ENCODE data around the gene GRIN2D. TPM values are rescaled to one million over a fixed set of nuclear protein-coding genes. Genes with fewer than 3 reads are reported as not detected.

GRIN2D gene
- total RNA-seq, 1 donor from 2014 or later: 0.34 TPM

DNA sequence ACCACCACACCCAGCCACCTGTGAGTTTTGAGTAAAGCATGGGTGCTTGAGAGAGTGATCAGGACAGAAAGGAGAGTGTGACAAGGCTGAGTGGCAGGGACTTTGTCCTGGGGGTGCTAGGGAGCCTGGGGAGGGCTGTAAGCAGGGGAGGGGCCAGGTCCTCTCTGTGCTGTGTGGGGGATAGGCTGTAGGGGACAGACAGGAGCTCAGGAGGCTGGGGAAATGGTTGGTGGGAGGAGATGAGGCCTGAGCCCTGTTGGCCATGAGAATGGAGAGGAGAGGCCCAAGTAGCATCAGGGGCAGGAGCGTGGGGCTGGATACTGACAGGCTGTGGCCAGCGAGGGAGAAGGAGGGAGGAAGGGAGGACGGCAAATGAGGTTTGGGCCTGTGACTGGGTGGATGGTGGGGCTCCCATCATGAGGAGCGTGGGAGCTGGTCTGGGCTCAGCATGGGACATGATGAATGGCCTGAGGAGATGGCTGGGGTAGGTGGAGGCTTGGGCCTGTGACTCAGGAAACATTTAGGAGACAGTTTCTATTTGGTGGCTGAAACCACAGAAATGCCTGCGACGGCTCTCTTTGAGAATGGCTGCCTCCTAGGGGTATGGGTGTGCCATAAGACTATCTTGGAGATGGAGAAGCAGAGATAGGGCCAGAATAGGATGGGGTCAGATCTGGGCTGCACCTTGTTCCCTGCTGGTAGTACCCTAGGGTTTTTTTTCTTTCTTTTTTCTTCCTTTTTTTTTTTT, 25.0 kb downstream of the GRIN2D start:
- H3K27me3 Mint-ChIP-seq: no peaks in the 10 kb centered on the region
- peaks cover 6% of the 10 kb centered on the region for H3K4me1 Mint-ChIP-seq (ENCODE audit: low read depth)
- H3K36me3 Mint-ChIP-seq (ENCODE audit: insufficient read depth): no peaks in the 10 kb centered on the region
- H3K4me3 Mint-ChIP-seq (ENCODE audit: low read depth): no peak overlapping the region
- no peak for DNase-seq (ENCODE audit: low spot score, unreplicated experiment)
- no peaks in the 10 kb centered on the region for H3K9me3 Mint-ChIP-seq (ENCODE audit: low read depth)
- TF ChIP-seq, protein P1, sequence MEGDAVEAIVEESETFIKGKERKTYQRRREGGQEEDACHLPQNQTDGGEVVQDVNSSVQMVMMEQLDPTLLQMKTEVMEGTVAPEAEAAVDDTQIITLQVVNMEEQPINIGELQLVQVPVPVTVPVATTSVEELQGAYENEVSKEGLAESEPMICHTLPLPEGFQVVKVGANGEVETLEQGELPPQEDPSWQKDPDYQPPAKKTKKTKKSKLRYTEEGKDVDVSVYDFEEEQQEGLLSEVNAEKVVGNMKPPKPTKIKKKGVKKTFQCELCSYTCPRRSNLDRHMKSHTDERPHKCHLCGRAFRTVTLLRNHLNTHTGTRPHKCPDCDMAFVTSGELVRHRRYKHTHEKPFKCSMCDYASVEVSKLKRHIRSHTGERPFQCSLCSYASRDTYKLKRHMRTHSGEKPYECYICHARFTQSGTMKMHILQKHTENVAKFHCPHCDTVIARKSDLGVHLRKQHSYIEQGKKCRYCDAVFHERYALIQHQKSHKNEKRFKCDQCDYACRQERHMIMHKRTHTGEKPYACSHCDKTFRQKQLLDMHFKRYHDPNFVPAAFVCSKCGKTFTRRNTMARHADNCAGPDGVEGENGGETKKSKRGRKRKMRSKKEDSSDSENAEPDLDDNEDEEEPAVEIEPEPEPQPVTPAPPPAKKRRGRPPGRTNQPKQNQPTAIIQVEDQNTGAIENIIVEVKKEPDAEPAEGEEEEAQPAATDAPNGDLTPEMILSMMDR (IDR thresholded peaks at IDR 0.05; ENCODE audit: unreplicated experiment): no peak
- H3K27ac Mint-ChIP-seq: peak overlapping the region; percentile 64

DNA sequence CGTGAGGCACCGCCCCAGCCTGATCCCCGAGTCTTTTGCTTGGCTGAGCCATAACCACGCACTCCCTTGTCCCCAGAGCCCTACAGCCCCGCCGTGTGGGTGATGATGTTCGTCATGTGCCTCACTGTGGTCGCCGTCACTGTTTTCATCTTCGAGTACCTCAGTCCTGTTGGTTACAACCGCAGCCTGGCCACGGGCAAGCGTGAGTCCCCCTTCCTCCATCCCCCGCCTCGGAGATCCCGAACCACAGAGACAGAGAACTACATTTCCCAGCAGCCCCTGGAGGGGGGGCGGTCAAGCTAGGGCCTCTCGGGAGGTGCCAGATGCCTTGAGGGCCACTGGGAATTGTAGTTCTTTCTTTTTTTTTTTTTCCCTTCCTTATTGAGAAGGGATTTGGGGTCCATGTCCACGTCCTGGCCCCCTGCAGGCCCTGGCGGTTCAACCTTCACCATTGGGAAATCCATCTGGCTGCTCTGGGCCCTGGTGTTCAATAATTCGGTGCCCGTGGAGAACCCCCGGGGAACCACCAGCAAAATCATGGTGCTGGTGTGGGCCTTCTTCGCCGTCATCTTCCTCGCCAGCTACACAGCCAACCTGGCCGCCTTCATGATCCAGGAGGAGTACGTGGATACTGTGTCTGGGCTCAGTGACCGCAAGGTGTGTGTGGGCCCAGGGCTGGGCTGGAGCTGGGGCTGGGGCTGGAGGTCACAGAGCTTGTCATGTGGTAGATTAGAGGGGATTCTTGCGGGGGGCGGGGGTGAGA, 25.9 kb downstream of the GRIN2D start:
- Mint-ChIP-seq H3K36me3 (ENCODE audit: insufficient read depth) (no peaks in the 10 kb centered on the region), H3K4me3 (ENCODE audit: low read depth) (no peak overlapping the region), H3K27me3 (no peaks in the 10 kb centered on the region), H3K9me3 (ENCODE audit: low read depth) (no peaks in the 10 kb centered on the region), H3K4me1 (ENCODE audit: low read depth) (peaks cover 4% of the 10 kb centered on the region), H3K27ac (no peak overlapping the region)
- TF ChIP-seq, protein P1 (IDR thresholded peaks at IDR 0.05; ENCODE audit: unreplicated experiment): no peak
- no peak for DNase-seq (ENCODE audit: low spot score, unreplicated experiment)

DNA sequence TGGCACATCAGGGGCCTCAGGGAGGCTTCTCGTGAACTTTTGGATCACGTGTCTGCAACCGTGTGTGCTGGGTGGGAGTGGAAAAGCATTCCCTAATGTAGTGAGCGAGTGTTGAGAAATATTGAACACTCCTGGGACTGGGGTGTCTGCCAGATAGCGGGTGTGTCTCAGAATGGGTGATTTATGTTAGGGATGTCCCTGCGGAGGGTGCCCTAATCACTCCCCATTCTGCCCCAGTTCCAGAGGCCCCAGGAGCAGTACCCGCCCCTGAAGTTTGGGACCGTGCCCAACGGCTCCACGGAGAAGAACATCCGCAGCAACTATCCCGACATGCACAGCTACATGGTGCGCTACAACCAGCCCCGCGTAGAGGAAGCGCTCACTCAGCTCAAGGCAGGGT, 28.1 kb downstream of the GRIN2D start:
- no peak overlapping the region for H3K4me3 Mint-ChIP-seq (ENCODE audit: low read depth)
- TF ChIP-seq, protein P1 (IDR thresholded peaks at IDR 0.05; ENCODE audit: unreplicated experiment): no peak

DNA sequence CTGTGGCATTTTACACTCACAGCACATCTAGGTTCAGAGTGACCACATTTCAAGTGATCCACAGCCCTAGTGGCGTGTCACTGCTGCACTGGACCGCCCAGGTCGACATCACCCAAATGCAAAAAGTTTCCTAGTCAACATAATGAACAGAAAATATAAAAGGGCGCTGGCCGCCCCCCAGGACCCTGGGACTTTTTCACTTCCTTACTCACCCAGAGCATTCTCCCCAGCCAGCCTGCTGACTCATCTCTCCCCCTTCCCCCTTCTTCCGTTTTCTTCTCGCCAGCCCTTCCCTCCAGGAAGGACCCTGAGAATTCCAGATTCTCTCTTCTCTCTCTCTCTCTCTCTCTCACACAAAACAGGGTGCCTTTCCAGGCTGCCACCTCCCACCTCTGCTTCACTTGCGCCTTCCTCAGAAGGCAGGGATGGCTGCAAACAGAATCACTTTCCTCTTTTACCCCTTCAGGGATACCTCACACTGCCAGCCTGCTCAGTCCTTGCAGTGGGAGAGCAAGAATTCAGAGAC, 31.3 kb downstream of the GRIN2D start:
- Mint-ChIP-seq H3K36me3 (ENCODE audit: insufficient read depth) (no peaks in the 10 kb centered on the region), H3K27ac (peak overlapping the region; percentile 46), H3K4me3 (ENCODE audit: low read depth) (no peak overlapping the region), H3K27me3 (no peaks in the 10 kb centered on the region), H3K9me3 (ENCODE audit: low read depth) (no peaks in the 10 kb centered on the region), H3K4me1 (ENCODE audit: low read depth) (peaks cover 4% of the 10 kb centered on the region)
- TF ChIP-seq, protein P1 (IDR thresholded peaks at IDR 0.05; ENCODE audit: unreplicated experiment): no peak
- no peak for DNase-seq (ENCODE audit: low spot score, unreplicated experiment)

More for the DNA sequence above, 28.1 kb downstream of the GRIN2D start:
- no peaks in the 10 kb centered on the region for H3K27me3 Mint-ChIP-seq
- no peaks in the 10 kb centered on the region for H3K9me3 Mint-ChIP-seq (ENCODE audit: low read depth)
- DNase-seq (ENCODE audit: low spot score, unreplicated experiment): no peak
- H3K36me3 Mint-ChIP-seq (ENCODE audit: insufficient read depth): no peaks in the 10 kb centered on the region
- H3K4me1 Mint-ChIP-seq (ENCODE audit: low read depth): peaks cover 4% of the 10 kb centered on the region
- no peak overlapping the region for H3K27ac Mint-ChIP-seq

DNA sequence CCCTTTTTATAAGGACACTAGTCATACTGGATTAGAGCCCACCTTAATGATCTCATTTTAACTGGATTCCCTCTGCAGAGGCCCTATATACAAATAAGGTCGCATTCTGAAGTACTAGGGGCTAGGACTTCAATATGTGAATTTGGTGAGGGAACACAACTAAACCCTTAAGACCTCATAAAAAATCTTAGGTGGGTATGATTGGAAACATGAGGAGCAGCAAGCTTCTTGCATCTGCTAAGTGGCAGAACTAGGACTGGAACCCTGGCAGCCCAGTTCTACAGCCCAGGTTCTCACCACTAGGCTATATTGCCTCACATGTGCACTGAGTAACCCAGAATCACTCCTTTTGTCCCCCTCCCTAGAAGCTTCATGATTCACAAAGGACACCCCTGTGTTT, 35.2 kb downstream of the GRIN2D start:
- H3K27me3 Mint-ChIP-seq: no peaks in the 10 kb centered on the region
- DNase-seq (ENCODE audit: low spot score, unreplicated experiment): no peak
- H3K27ac Mint-ChIP-seq: no peak overlapping the region
- TF ChIP-seq, protein P1 (IDR thresholded peaks at IDR 0.05; ENCODE audit: unreplicated experiment): no peak
- H3K4me3 Mint-ChIP-seq (ENCODE audit: low read depth): no peak overlapping the region
- H3K36me3 Mint-ChIP-seq (ENCODE audit: insufficient read depth): no peaks in the 10 kb centered on the region
- H3K4me1 Mint-ChIP-seq (ENCODE audit: low read depth): peaks cover 3% of the 10 kb centered on the region
- H3K9me3 Mint-ChIP-seq (ENCODE audit: low read depth): peaks cover 3% of the 10 kb centered on the region

Data from progenitor cell of endocrine pancreas (in vitro differentiated cells).